ENCODE data around the gene ESPN. TPM values are rescaled to one million over a fixed set of nuclear protein-coding genes. Genes with fewer than 3 reads are reported as not detected.
"Not testable (repeated sequence)": the region's sequence is repeated elsewhere in the genome, so short reads cannot be mapped to it uniquely, and the experiment has no call there.

Gene ESPN
- total RNA-seq, 1 donor from 2014 or later, result 1.1 TPM

GRCh38 chr1:6427441-6428390 lies 3.1 kb downstream of the ESPN start:
- DNase-seq (ENCODE audit: extremely low read depth, low read depth, low spot score), result no peak

GRCh38 chr1:6428453-6428852 lies 3.9 kb downstream of the ESPN start:
- not testable (repeated sequence) for DNase-seq (ENCODE audit: extremely low read depth, low read depth, low spot score)

GRCh38 chr1:6429660-6430411 lies 5.3 kb downstream of the ESPN start:
- DNase-seq (ENCODE audit: extremely low read depth, low read depth, low spot score), result not testable (repeated sequence)

GRCh38 chr1:6431645-6432579 lies 7.3 kb downstream of the ESPN start:
- DNase-seq (ENCODE audit: extremely low read depth, low read depth, low spot score), result not testable (repeated sequence)

GRCh38 chr1:6434186-6434585 lies 9.6 kb downstream of the ESPN start:
- DNase-seq (ENCODE audit: extremely low read depth, low read depth, low spot score), result no peak

- DNase-seq (ENCODE audit: extremely low read depth, low read depth, low spot score), result no peak
Observed at GRCh38 chr1:6435129-6435528, 10.6 kb downstream of the ESPN start.

GRCh38 chr1:6435547-6435946 lies 11.0 kb downstream of the ESPN start:
- DNase-seq (ENCODE audit: extremely low read depth, low read depth, low spot score), result no peak

GRCh38 chr1:6436277-6436676 lies 11.7 kb downstream of the ESPN start:
- DNase-seq (ENCODE audit: extremely low read depth, low read depth, low spot score), result not testable (repeated sequence)

GRCh38 chr1:6437012-6437700 lies 12.6 kb downstream of the ESPN start:
- not testable (repeated sequence) for DNase-seq (ENCODE audit: extremely low read depth, low read depth, low spot score)

- DNase-seq (ENCODE audit: extremely low read depth, low read depth, low spot score), result no peak
Observed at GRCh38 chr1:6438047-6438525, 13.5 kb downstream of the ESPN start.

GRCh38 chr1:6440198-6441126 lies 15.9 kb downstream of the ESPN start:
- DNase-seq (ENCODE audit: extremely low read depth, low read depth, low spot score), result no peak

- no peak for DNase-seq (ENCODE audit: extremely low read depth, low read depth, low spot score)
Observed at GRCh38 chr1:6441586-6441985, 17.0 kb downstream of the ESPN start.

GRCh38 chr1:6443339-6444115 lies 19.0 kb downstream of the ESPN start:
- no peak for DNase-seq (ENCODE audit: extremely low read depth, low read depth, low spot score)

GRCh38 chr1:6444377-6444776 lies 19.8 kb downstream of the ESPN start:
- DNase-seq (ENCODE audit: extremely low read depth, low read depth, low spot score), result no peak

- DNase-seq (ENCODE audit: extremely low read depth, low read depth, low spot score), result no peak
Observed at GRCh38 chr1:6445062-6445763, 20.6 kb downstream of the ESPN start.

- not testable (repeated sequence) for DNase-seq (ENCODE audit: extremely low read depth, low read depth, low spot score)
Observed at GRCh38 chr1:6445929-6446328, 21.4 kb downstream of the ESPN start.

- DNase-seq (ENCODE audit: extremely low read depth, low read depth, low spot score), result no peak
Observed at GRCh38 chr1:6446665-6447015, 22.1 kb downstream of the ESPN start.

All from glomerular endothelial cell (primary cell).